Neuronal stem cell (in vitro differentiated cells): ENCODE results near the gene CEP192.
"Not testable (repeated sequence)": the region's sequence is repeated elsewhere in the genome, so short reads cannot be mapped to it uniquely, and the experiment has no call there.

ENCODE experiments used
- DNase-seq: peaks from one replicate; pipeline ENCODE4 v3.0.0-alpha.2; 2013; ENCODE audit warnings: low spot score
- H2AFZ ChIP-seq: one replicate; pipeline ENCODE4 v1.6.1; 2013; ENCODE audit warnings: mild to moderate bottlenecking, low read length, inconsistent platforms
- H2AK5ac ChIP-seq: 2 replicates; pipeline ENCODE4 v1.6.1; 2013; ENCODE audit warnings: low read depth, mild to moderate bottlenecking, inconsistent platforms, low read length, moderate library complexity, mixed read lengths
- H2BK120ac ChIP-seq: 2 replicates; pipeline ENCODE4 v1.6.1; 2013; ENCODE audit warnings: low read depth, mild to moderate bottlenecking, inconsistent platforms, low read length, moderate library complexity, mixed read lengths
- H2BK12ac ChIP-seq: one replicate; pipeline ENCODE4 v1.6.1; 2013; ENCODE audit warnings: low read length, inconsistent platforms
- H2BK15ac ChIP-seq: 2 replicates; pipeline ENCODE4 v1.6.1; 2013; ENCODE audit warnings: mild to moderate bottlenecking, low read length, inconsistent platforms, mixed read lengths
- H2BK5ac ChIP-seq: one replicate; pipeline ENCODE4 v1.6.1; 2013; ENCODE audit warnings: inconsistent platforms, mild to moderate bottlenecking, low read length, moderate library complexity
- H3K14ac ChIP-seq: one replicate; pipeline ENCODE4 v1.6.1; 2013; ENCODE audit warnings: low read length, inconsistent platforms
- H3K18ac ChIP-seq: 2 replicates; pipeline ENCODE4 v1.6.1; 2013; ENCODE audit warnings: low read length, inconsistent platforms
- H3K23ac ChIP-seq: 2 replicates; pipeline ENCODE4 v1.6.1; 2013; ENCODE audit warnings: low read depth, mild to moderate bottlenecking, mixed read lengths, low read length, inconsistent platforms; ENCODE audit not compliant: poor library complexity
- H3K27ac ChIP-seq: replicated peaks from 3 replicates; pipeline ENCODE4 v1.5.1; 2013; ENCODE audit warnings: low read length, inconsistent platforms
- H3K27me3 ChIP-seq, 3 experiments: 2 replicates each; pipeline ENCODE4 v1.6.1; 2013; ENCODE audit warnings: low read length in 3 of 3, mild to moderate bottlenecking in 2 of 3, inconsistent platforms in 1 of 3, low read depth in 1 of 3, mixed read lengths in 1 of 3, moderate library complexity in 1 of 3; ENCODE audit not compliant: control insufficient read depth in 3 of 3, insufficient read depth in 3 of 3
- H3K36me3 ChIP-seq, 2 donors: replicated peaks in 1 of 2; 2 replicates each; pipeline ENCODE4 v1.6.1; 2013; ENCODE audit warnings: low read length in 2 of 2; ENCODE audit not compliant: control insufficient read depth in 2 of 2, insufficient read depth in 2 of 2
- H3K4ac ChIP-seq: 2 replicates; pipeline ENCODE4 v1.6.1; 2013; ENCODE audit warnings: inconsistent platforms, mild to moderate bottlenecking, low read length, moderate library complexity
- H3K4me1 ChIP-seq, 2 donors: 1 replicate in 1 of 2; 2 replicates in 1 of 2; pipeline ENCODE4 v1.6.1; 2013; ENCODE audit warnings: low read length in 2 of 2, low read depth in 1 of 2; ENCODE audit not compliant: control insufficient read depth in 2 of 2, insufficient read depth in 1 of 2
- H3K4me2 ChIP-seq: one replicate; pipeline ENCODE4 v1.6.1; 2013; ENCODE audit warnings: mild to moderate bottlenecking, low read length, inconsistent platforms; ENCODE audit not compliant: insufficient read depth, poor library complexity, severe bottlenecking
- H3K4me3 ChIP-seq, 2 donors: 2 replicates each; pipeline ENCODE4 v1.5.1; 2013; ENCODE audit warnings: low read length in 2 of 2, mild to moderate bottlenecking in 2 of 2, inconsistent platforms in 1 of 2, moderate library complexity in 1 of 2
- H3K79me1 ChIP-seq: one replicate; pipeline ENCODE4 v1.6.1; 2013; ENCODE audit warnings: low read depth, mild to moderate bottlenecking, inconsistent platforms, low read length, moderate library complexity
- H3K9ac ChIP-seq: one replicate; pipeline ENCODE4 v1.6.1; 2013; ENCODE audit warnings: mild to moderate bottlenecking, low read depth, low read length, inconsistent platforms; ENCODE audit not compliant: poor library complexity
- H3K9me3 ChIP-seq, 2 donors: replicated peaks in 1 of 2; 2 replicates each; pipeline versions ENCODE3 to v1.6.1; 2013; ENCODE audit warnings: low read length in 2 of 2, mild to moderate bottlenecking in 2 of 2, inconsistent platforms in 1 of 2, low read depth in 1 of 2, mixed read lengths in 1 of 2, moderate library complexity in 1 of 2; ENCODE audit not compliant: control insufficient read depth in 2 of 2, insufficient read depth in 1 of 2
- H4K8ac ChIP-seq: one replicate; pipeline ENCODE4 v1.6.1; 2013; ENCODE audit warnings: low read depth, mild to moderate bottlenecking, inconsistent platforms, low read length, moderate library complexity
- H4K91ac ChIP-seq: one replicate; pipeline ENCODE4 v1.6.1; 2013; ENCODE audit warnings: low read length, low read depth, mild to moderate bottlenecking, inconsistent platforms; ENCODE audit not compliant: poor library complexity
- WGBS, 2 donors: extraction: QIAGEN DNeasy Blood & Tissue Kit; methylation state at CpG; one replicate each; pipeline ENCODE4 v1.1.7; 2013; ENCODE audit warnings: missing lambda C conversion rate in 2 of 2, mixed read lengths in 1 of 2; ENCODE audit not compliant: insufficient read length in 2 of 2, insufficient replicate concordance in 1 of 2; ENCODE audit errors: extremely low coverage in 2 of 2; 5-methylcytosine and 5-hydroxymethylcytosine counted together

The CEP192 gene

GRCh38 chr18:13095466-13095865 lies 104.3 kb downstream of the CEP192 start:
- Histone ChIP-seq H2BK120ac (no peak overlapping the region), H3K4ac (no peak overlapping the region), H3K27ac (no peak overlapping the region), H3K4me1 (no peaks in the 10 kb centered on the region), H4K8ac (no peak overlapping the region), H2BK15ac (no peak overlapping the region), H4K91ac (no peak overlapping the region), H3K79me1 (no peaks in the 10 kb centered on the region), H2BK12ac (no peak overlapping the region), H2AK5ac (no peak overlapping the region), H3K18ac (no peak overlapping the region), H3K23ac (no peak overlapping the region), H3K14ac (no peak overlapping the region), H3K4me2 (no peak overlapping the region), H3K4me3 (no peak overlapping the region), H3K9ac (no peak overlapping the region), H3K36me3 (peaks cover 28 to 83% of the 10 kb centered on the region in 2 donors), H3K9me3 (peaks cover 2 to 13% of the 10 kb centered on the region in 2 donors), H3K27me3 (no peaks in the 10 kb centered on the region), H2BK5ac (no peak overlapping the region), H2AFZ (no peak overlapping the region)
- DNase-seq = no peak
- no CpG with 5 or more reads among the region's 12 CpGs for WGBS, 2 donors

GRCh38 chr18:13096232-13096631 lies 105.1 kb downstream of the CEP192 start:
- Histone ChIP-seq H3K36me3 (peaks cover 29 to 83% of the 10 kb centered on the region in 2 donors), H3K27me3 (no peaks in the 10 kb centered on the region), H3K4me1 (no peaks in the 10 kb centered on the region), H2BK12ac (no peak overlapping the region), H2BK120ac (no peak overlapping the region), H3K9me3 (peaks cover 2 to 13% of the 10 kb centered on the region in 2 donors), H3K18ac (no peak overlapping the region), H2BK15ac (no peak overlapping the region), H2AFZ (no peak overlapping the region), H3K27ac (no peak overlapping the region), H2BK5ac (no peak overlapping the region), H2AK5ac (no peak overlapping the region), H3K14ac (no peak overlapping the region), H3K9ac (no peak overlapping the region), H3K4ac (no peak overlapping the region), H3K79me1 (no peaks in the 10 kb centered on the region), H4K91ac (no peak overlapping the region), H3K4me2 (no peak overlapping the region), H3K23ac (no peak overlapping the region), H4K8ac (no peak overlapping the region), H3K4me3 (no peak overlapping the region)
- no CpG with 5 or more reads among the region's 9 CpGs for WGBS, 2 donors
- no peak for DNase-seq

- Histone ChIP-seq H2BK120ac (no peak overlapping the region), H3K4me3 (no peak overlapping the region), H2AK5ac (no peak overlapping the region), H4K91ac (no peak overlapping the region), H2BK12ac (no peak overlapping the region), H3K27me3 (no peaks in the 10 kb centered on the region), H3K4me1 (no peaks in the 10 kb centered on the region), H3K4me2 (no peak overlapping the region), H3K79me1 (no peaks in the 10 kb centered on the region), H4K8ac (no peak overlapping the region), H3K18ac (no peak overlapping the region), H2BK15ac (no peak overlapping the region), H2AFZ (no peak overlapping the region), H3K23ac (no peak overlapping the region), H3K27ac (no peak overlapping the region), H3K4ac (no peak overlapping the region), H2BK5ac (no peak overlapping the region), H3K36me3 (peaks cover 34 to 84% of the 10 kb centered on the region in 2 donors), H3K9me3 (peaks cover 2 to 13% of the 10 kb centered on the region in 2 donors), H3K9ac (no peak overlapping the region), H3K14ac (no peak overlapping the region)
- DNase-seq = no peak
- WGBS, 2 donors = no CpG with 5 or more reads among the region's 3 CpGs
These were observed 105.6 kb downstream of the CEP192 start for GRCh38 chr18:13096719-13097118.

- not testable (repeated sequence) for H3K18ac ChIP-seq, DNase-seq, H3K4me3 ChIP-seq, H2AK5ac ChIP-seq, H3K4ac ChIP-seq, H3K23ac ChIP-seq, H2AFZ ChIP-seq, H3K4me1 ChIP-seq, H3K14ac ChIP-seq, H4K8ac ChIP-seq, H4K91ac ChIP-seq, H3K9ac ChIP-seq, H3K27ac ChIP-seq, H2BK12ac ChIP-seq, H3K27me3 ChIP-seq, H2BK120ac ChIP-seq, H3K4me2 ChIP-seq, H2BK5ac ChIP-seq, H2BK15ac ChIP-seq, H3K79me1 ChIP-seq
- peaks cover 2 to 13% of the 10 kb centered on the region in 2 donors for H3K9me3 ChIP-seq
- H3K36me3 ChIP-seq = peaks cover 46 to 84% of the 10 kb centered on the region in 2 donors
- no CpG with 5 or more reads among the region's 26 CpGs for WGBS, 2 donors
These were observed 106.9 kb downstream of the CEP192 start for GRCh38 chr18:13098104-13098503.
